Mononuclear cell (primary cell): Measurements from ENCODE around the gene DGKD. TPM values are rescaled to one million over a fixed set of nuclear protein-coding genes. Genes with fewer than 3 reads are reported as not detected.
"Not testable (repeated sequence)": the region's sequence is repeated elsewhere in the genome, so short reads cannot be mapped to it uniquely, and the experiment has no call there.

Experiments used
- H3K27me3 ChIP-seq: 2 replicates; pipeline ENCODE4 v1.6.0; 2011; ENCODE audit warnings: low read length, control low read depth; ENCODE audit not compliant: insufficient read depth
- H3K4me1 ChIP-seq: 2 replicates; pipeline ENCODE4 v1.5.1; 2011; ENCODE audit warnings: mild to moderate bottlenecking, low read length, control low read depth; ENCODE audit not compliant: insufficient read depth
- H3K4me3 ChIP-seq: 2 replicates; pipeline ENCODE4 v1.5.1; 2011; ENCODE audit warnings: mild to moderate bottlenecking, low read length, moderate library complexity
- H3K9me3 ChIP-seq: 2 replicates; pipeline ENCODE4 v1.5.1; 2011; ENCODE audit warnings: low read depth, mild to moderate bottlenecking, control low read depth, low read length
- total RNA-seq: library from RNA; depleted of rRNA; stranded (reverse); fragments of >200 nt; gene quantifications from one replicate; pipeline ENCODE4 v1.2.3, GENCODE V29; 2012

The DGKD gene
- total RNA-seq, 1 donor: 71.8 TPM

DNA sequence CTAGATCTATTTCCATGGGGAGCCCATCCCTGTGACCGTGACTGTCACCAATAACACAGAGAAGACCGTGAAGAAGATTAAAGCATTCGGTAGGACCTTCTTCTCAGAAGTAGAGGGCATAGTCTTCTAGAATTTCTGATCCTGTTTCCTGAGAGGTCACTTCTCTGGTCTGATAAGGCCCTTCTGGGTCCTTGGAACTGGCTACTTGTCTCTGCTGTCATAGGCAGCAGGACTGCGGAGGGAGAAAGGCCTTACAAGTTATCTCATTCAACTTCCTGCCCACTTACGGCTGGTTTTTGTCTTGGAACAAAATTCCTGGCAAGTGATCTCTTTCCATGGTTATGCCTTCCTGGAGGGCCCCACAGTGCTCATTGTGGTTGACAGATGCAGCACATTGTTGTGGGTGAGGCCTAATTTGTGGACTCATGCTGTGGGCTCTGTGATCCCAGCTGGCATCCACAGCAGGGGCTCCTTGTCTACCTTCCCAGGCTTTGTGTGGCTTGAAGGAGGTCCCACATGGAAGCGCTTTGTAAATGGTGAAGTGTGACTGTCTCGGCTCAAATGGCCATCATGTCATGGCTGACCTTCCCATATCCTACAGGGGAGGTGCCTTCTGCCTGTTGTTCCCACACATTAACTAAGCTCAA lies 24.7 kb upstream of the DGKD start:
- Histone ChIP-seq H3K27me3 (no peaks in the 10 kb centered on the region), H3K9me3 (no peaks in the 10 kb centered on the region), H3K4me1 (peaks cover 57% of the 10 kb centered on the region), H3K4me3 (no peak overlapping the region)

DNA sequence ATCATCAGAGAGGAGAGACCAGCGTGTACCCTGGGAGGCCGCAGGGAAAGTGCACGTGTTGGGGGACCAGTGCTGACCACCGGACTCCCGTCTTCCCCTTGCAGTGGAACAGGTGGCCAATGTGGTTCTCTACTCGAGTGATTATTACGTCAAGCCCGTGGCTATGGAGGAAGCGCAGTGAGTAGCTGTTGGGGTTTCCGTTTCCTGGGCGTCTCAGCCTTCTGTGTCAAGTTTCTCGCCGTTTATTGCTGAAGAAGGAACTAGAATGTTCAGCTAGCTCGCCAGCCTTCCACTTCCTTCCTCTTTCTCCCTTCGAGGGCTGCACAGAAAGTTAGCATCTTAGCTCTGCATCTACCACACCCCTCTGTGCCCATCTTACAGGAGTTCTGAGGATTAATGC lies 22.8 kb upstream of the DGKD start:
- peaks cover 64% of the 10 kb centered on the region for H3K4me1 ChIP-seq
- no peak overlapping the region for H3K4me3 ChIP-seq
- no peaks in the 10 kb centered on the region for H3K27me3 ChIP-seq
- H3K9me3 ChIP-seq: no peaks in the 10 kb centered on the region

DNA sequence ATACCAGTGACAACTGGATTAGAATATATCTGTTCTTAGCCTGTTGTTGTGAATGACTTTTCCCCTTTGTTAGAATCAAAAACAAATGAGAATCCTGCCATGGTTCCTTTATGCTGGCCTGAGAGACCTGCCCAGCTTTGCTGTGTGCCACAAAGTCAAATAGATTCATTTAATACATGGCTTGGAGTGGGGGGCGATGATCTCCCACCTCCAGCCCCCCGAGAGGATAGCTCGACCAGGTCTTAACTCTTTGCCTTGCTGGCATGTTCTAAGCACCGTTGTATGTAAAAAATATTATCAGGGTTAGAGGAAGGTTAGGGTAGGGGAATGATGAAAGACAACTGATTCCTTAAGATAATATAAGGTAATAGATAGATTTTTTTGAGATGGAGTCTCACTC lies 22.2 kb upstream of the DGKD start:
- Histone ChIP-seq H3K9me3 (no peaks in the 10 kb centered on the region), H3K4me3 (no peak overlapping the region), H3K4me1 (peaks cover 64% of the 10 kb centered on the region), H3K27me3 (no peaks in the 10 kb centered on the region)

DNA sequence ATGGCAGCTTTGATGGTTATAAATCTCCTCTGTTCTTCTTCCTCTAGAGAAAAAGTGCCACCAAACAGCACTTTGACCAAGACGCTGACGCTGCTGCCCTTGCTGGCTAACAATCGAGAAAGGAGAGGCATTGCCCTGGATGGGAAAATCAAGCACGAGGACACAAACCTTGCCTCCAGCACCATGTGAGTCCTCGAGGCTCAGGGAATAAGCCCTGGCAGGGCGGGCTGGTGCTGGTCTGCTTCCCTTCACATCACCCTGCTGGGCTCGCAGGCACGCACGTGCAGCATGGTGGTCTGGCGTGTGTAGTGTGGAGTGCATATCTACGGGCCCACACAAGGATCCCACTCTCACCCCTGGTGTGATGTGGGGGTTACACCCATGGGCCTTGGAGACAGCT lies 19.4 kb upstream of the DGKD start:
- Histone ChIP-seq H3K27me3 (no peaks in the 10 kb centered on the region), H3K9me3 (no peaks in the 10 kb centered on the region), H3K4me1 (peaks cover 72% of the 10 kb centered on the region), H3K4me3 (no peak overlapping the region)

DNA sequence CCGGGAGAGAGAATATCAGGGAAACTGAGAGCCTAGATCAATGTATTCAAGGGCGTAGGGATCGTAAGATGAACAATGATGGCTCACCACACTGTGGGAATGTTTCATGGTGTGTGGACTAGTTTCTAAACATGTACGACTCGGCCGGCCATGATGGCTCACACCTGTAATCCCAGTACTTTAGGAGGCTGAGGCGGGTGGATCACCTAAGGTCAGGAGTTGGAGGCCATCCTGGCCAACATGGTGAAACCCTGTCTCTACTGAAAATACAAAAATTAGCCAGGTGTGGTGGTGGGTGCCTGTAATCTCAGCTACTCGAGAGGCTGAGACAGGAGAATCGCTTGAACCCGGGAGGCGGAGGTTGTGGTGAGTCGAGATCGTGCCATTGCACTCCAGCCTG lies 18.2 kb upstream of the DGKD start:
- H3K9me3 ChIP-seq, H3K4me3 ChIP-seq, H3K27me3 ChIP-seq: not testable (repeated sequence)
- peaks cover 65% of the 10 kb centered on the region for H3K4me1 ChIP-seq

DNA sequence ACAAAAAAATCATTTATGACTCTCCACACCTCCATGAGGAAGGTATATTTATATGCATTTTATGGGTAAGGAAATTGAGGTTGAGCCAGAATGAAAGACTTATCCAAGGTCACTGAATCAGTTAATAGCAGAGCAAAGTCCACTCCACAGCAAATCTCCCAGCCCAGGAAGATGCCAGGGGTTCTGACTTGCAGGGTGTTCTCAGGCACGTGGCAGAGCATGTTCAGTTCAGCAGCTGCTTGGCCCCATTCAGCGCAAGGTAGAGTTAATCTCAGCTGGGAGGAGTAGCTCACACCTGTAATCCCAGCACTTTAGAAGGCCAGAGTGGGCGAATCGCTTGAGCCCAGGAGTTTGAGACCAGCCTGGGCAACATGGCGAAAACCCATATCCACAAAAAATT lies 17.8 kb upstream of the DGKD start:
- no peaks in the 10 kb centered on the region for H3K9me3 ChIP-seq
- peaks cover 61% of the 10 kb centered on the region for H3K4me1 ChIP-seq
- no peak overlapping the region for H3K4me3 ChIP-seq
- no peaks in the 10 kb centered on the region for H3K27me3 ChIP-seq

DNA sequence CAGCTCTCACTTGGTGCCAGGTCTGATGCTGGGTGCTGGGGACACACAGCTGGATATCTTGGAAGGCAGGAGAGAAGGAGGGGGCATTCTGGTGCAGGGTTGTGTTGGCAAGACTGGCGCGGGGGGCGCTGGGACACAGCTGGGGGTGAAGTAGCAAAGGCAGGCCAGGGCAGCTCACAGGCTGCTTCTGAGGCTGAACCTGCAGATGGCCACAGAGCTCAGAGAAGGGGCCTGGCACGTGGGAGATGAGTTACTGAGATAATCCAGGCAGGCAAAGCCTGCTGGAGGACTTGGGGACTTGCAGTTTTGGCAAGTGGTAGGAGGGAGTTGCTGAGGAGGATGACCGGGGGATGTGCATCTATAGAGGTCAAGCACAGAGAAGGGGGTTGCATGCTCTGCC lies 16.2 kb upstream of the DGKD start:
- H3K9me3 ChIP-seq: no peaks in the 10 kb centered on the region

DNA sequence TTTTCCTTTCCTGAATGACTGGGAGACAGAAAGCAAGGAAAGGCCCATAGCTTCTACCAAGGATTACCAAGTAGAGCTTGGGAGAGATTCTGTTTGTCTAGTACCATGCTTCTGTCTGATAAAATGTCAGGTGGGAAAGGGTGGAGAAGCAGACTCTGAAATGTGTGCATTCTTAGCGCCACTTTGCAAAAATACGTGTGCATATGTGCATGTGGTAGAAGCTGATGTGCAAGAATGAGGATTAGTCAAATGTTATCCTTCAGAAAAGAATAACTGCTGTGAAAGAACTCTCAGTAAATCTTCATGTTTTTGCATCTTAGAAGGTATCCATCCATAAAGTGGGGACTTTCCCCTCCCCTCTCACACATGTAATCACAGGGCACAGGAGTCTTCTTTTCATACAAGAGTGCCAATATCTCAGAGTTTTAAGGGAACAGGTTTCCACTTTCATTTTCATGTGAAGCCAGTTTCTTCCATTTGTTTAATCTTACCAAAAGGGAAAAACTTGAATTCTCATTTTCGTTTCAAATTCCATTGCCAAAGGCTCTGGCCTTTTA lies 15.4 kb upstream of the DGKD start:
- Histone ChIP-seq H3K4me3 (no peak overlapping the region), H3K4me1 (peaks cover 38% of the 10 kb centered on the region), H3K9me3 (no peaks in the 10 kb centered on the region), H3K27me3 (no peaks in the 10 kb centered on the region)

More for the DNA sequence above, 16.2 kb upstream of the DGKD start:
- peaks cover 47% of the 10 kb centered on the region for H3K4me1 ChIP-seq
- no peak overlapping the region for H3K4me3 ChIP-seq
- no peaks in the 10 kb centered on the region for H3K27me3 ChIP-seq

DNA sequence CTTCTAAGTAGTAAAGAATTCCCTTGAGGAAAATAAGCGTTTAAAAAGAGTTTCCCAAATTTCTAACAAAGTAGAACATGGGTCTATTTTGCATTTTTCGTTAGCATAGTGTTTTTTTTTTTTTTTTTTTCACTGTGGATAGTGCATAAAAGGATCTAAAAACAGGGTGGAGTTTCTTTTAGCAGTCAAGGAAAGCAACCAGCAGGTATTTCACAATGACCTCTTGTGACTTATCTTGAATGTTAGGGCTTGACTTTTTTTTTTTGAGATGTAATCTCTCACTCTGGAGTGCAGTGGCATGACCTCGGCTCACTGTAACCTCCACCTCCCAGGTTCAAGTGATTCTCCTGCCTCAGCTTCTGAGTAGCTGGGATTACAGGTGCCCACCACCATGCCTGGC lies 14.9 kb upstream of the DGKD start:
- Histone ChIP-seq H3K27me3 (no peaks in the 10 kb centered on the region), H3K4me3 (no peak overlapping the region), H3K4me1 (peaks cover 33% of the 10 kb centered on the region), H3K9me3 (no peaks in the 10 kb centered on the region)

DNA sequence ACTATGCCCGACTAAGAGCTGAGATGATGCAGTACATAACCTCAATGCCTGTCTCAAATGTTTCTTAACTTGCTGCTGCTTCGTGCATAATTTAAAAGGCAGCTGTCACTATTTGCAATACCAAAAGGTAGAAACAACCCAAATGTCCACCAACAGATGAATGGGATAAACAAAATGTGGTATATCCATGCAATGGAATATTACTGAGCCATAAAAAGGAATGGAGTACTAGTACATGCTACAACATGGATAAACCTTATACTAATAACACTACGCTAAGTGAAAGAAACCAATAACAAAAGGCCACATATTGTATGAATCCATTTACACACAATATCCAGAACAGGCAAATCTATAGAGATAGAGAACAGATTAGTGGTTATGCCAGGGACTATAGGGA lies 13.0 kb upstream of the DGKD start:
- Histone ChIP-seq H3K27me3 (no peaks in the 10 kb centered on the region), H3K9me3 (no peaks in the 10 kb centered on the region), H3K4me3 (no peak overlapping the region), H3K4me1 (peaks cover 25% of the 10 kb centered on the region)

DNA sequence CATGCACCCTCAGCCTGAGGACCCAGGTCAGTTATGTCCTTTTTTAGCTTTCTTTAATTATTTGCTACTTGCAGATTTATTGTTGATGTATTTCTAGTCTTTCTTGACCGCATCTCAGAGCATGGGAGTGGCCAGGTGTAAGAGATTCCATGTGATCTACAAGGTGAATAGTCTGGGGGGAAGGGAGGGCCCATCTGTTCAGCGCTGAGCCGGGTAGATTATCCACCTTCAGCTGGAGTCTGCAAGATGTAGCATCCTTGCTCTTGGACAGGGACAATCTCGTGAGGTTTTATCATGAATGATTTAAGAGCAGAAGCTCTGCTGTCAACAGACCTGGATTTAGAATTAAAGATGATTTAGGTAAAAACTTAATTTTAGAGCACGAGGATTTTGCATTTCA lies 12.0 kb upstream of the DGKD start:
- no peaks in the 10 kb centered on the region for H3K27me3 ChIP-seq
- H3K9me3 ChIP-seq: no peaks in the 10 kb centered on the region
- no peak overlapping the region for H3K4me3 ChIP-seq
- H3K4me1 ChIP-seq: peaks cover 25% of the 10 kb centered on the region

DNA sequence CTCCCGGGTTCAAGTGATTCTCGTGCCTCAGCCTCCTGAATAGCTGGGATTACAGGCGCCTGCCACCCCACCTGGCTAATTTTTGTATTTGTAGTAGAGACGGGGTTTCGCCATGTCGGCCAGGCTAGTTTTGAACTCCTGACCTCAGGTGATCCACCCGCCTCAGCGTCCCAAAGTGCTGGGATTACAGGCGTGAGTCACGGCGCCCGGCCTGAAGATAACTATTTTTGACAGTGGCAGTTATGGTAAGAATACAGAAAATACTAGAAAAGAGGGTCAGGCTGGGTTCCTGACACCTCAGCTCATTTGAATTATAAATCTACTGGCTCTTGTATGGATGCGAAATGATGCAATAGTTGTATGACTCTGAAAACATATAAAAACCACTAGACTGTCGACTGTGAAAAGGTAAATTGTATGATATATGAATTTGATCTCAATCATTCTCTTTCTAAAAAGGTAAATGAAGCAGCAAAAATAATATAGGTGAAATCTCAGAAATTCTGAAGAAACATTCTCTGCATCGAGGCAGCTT lies 11.1 kb upstream of the DGKD start:
- Histone ChIP-seq H3K4me3 (no peak overlapping the region), H3K9me3 (no peaks in the 10 kb centered on the region), H3K4me1 (peaks cover 22% of the 10 kb centered on the region), H3K27me3 (no peaks in the 10 kb centered on the region)

DNA sequence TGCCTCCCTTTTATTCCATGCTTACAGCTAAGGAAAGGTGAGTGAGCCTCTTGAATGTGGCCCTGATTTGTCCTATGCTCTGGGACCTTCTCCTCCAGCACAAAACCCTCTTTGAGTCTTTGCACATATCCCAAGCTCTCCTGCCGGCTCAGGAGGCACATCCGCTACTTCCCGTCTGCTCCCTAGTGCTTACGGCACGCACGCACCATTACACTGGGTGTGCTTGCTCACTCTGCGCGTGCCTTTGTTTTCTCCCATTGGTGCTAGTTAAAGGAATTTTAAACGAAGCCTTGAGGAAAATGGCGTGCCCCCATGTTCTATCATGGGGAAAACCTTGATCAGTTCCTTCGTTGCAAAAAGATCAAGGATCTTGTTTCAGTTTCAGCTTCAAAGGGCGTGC lies 7.9 kb upstream of the DGKD start:
- Histone ChIP-seq H3K4me1 (peaks cover 32% of the 10 kb centered on the region), H3K4me3 (no peak overlapping the region), H3K9me3 (no peaks in the 10 kb centered on the region), H3K27me3 (no peaks in the 10 kb centered on the region)

DNA sequence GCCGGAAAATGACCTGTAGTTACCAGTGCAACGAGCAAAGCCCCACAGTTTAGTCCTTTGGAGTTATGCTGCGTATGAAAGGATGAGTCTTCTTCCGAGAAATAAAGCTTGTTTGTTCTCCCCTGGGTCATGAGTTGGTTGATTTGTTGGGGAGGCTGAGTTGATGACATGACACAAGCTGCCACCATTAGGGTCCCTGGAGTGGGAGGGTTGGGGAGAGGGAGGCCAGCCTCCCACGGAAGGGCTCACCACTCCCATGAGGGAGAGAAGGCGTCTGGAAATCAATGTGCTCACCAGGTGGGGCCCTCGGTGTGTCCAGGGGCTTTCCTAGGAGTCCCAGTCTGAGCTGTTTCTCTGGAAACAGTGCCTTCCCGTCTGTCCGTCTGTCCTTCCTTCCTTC lies 7.4 kb upstream of the DGKD start:
- Histone ChIP-seq H3K9me3 (no peaks in the 10 kb centered on the region), H3K4me3 (no peak overlapping the region), H3K27me3 (no peaks in the 10 kb centered on the region), H3K4me1 (peaks cover 38% of the 10 kb centered on the region)

DNA sequence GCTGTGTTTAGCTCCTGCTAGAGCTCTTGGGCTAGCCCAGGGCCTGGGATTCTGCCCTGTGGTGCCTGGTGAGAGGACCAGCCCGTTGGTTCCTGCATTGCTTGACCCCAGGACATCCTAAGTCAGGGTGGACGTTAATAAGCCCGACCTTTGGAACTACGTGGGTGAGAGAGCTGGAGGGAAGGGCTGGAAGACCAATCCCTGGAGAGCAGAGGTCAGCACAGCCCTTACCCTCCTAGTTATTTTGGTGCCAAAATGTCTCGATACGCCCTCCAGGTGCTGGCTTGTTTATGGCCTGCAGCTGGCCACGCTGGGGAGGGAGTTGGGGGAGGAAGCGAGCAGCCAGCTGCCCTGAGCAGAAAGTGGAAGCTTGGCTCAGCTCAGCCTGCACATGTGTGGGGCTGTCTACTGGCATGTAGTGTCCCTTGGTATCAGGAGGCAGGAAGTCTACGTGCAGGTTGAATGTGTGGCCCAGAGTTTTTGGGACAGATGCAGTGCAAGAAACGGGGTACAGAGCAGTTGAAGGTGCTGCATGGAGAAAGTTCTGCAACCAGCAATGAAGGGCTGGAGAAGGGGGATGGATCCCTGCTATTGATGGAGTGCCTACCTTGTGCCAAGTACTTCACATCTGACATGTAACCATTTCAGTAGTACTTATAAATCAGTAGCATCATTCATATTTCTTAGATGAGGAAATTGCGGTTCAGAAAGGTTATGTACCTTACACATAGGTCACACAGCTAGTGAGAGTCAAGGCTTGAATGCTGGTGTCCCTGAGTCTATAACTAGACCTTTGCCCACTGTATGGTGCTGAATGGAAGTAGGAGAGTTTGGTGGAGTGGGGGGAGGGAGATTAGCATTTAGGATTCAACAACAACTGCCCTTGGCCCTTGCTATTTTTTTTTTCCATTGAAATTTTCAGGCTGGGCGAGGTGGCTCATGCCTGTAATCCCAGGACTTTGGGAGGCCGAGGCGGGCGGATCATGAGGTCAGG lies 5.0 kb upstream of the DGKD start:
- Histone ChIP-seq H3K9me3 (no peaks in the 10 kb centered on the region), H3K4me3 (no peak overlapping the region), H3K4me1 (peaks cover 59% of the 10 kb centered on the region), H3K27me3 (no peaks in the 10 kb centered on the region)
